ENCODE measurements around the gene H2BK1. TPM values are rescaled to one million over a fixed set of nuclear protein-coding genes. Genes with fewer than 3 reads are reported as not detected.
A peak's percentile ranks its signal among the peaks of the same experiment; 100 is the strongest.

H2BK1 gene
- total and polyA plus RNA-seq, 7 donors = 0.83 TPM; not detected in 6

DNA sequence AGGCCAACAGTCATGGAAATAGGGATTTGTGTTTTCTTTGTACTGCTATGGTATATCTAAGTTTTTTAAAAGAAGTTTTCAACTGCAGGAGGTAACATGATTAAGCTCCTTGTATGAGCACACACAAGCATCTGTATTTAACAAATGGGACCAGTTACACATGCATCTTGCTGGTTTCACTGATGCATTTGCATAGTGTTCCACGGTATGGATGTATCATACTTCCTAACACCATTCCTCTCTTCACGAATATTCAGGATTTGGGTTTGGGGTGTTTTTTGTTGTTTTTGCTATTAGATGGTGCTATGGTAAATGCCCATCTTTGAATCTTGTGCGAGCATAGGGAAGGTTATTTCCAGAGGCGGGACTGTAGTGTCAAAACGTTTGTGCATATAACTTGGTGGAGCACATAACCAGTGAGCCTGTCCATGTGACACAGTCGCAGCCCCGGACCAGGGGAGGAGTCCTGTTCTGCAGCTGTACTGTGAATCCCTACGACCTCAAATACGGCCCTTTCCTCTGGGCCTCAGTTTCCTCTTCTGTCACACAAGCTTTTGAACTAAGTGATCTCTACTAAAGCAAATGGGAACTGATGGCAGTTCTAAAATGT is 1.9 kb downstream of the H2BK1 start:
- Histone ChIP-seq H3K27ac (no peak overlapping the region), H3K27me3 (ENCODE audit: insufficient read depth in 3 of 3, low read length in 2 of 3) (peaks cover 0 to 16% (median 14%) of the 10 kb centered on the region in 3 donors), H3K9me3 (no peaks in the 10 kb centered on the region), H3K36me3 (ENCODE audit: insufficient read depth in 1 of 2, low read depth in 1 of 2) (peaks cover 5 to 23% of the 10 kb centered on the region in 2 donors), H3K4me1 (no peaks in the 10 kb centered on the region), H3K4me3 (no peak overlapping the region)
- ATAC-seq (no peak), DNase-seq (no peak)
- no peak for TF ChIP-seq CTCF (IDR thresholded peaks at IDR 0.05)
- 57 to 68% (median 61%) methylated on average over 9 of the region's 9 CpGs for WGBS, 3 donors
- intact Hi-C loops (cut with DNase I) = no loop called here

GRCh38 chr7:151207804-151208203 is 2.5 kb downstream of the H2BK1 start:
- H3K27me3 ChIP-seq (ENCODE audit: insufficient read depth in 3 of 3, low read length in 2 of 3) = peaks cover 0 to 16% (median 14%) of the 10 kb centered on the region in 3 donors
- peak in 2 of 4 donors; percentile 15 to 18 for ATAC-seq
- H3K36me3 ChIP-seq (ENCODE audit: insufficient read depth in 1 of 2, low read depth in 1 of 2) = peaks cover 4 to 18% of the 10 kb centered on the region in 2 donors
- no peak overlapping the region for H3K27ac ChIP-seq
- TF ChIP-seq CTCF (IDR thresholded peaks at IDR 0.05) = no peak
- H3K9me3 ChIP-seq = no peaks in the 10 kb centered on the region
- 19 to 36% (median 24%) methylated on average over 12 of the region's 12 CpGs for WGBS, 3 donors
- intact Hi-C loops (cut with DNase I) = no loop called here
- no peak overlapping the region for H3K4me3 ChIP-seq
- no peaks in the 10 kb centered on the region for H3K4me1 ChIP-seq
- no peak for DNase-seq

- H3K36me3 ChIP-seq (ENCODE audit: insufficient read depth in 1 of 2, low read depth in 1 of 2) = peaks cover 0 to 14% of the 10 kb centered on the region in 2 donors
- TF ChIP-seq CTCF (IDR thresholded peaks at IDR 0.05) = no peak
- 58 to 68% (median 61%) methylated on average over 9 of the region's 9 CpGs for WGBS, 3 donors
- no peak overlapping the region for H3K27ac ChIP-seq
- DNase-seq (no peak), ATAC-seq (no peak)
- H3K27me3 ChIP-seq (ENCODE audit: insufficient read depth in 3 of 3, low read length in 2 of 3) = peaks cover 0 to 16% (median 14%) of the 10 kb centered on the region in 3 donors
- no peaks in the 10 kb centered on the region for H3K9me3 ChIP-seq
- intact Hi-C loops (cut with DNase I) = no loop called here
- no peak overlapping the region for H3K4me3 ChIP-seq
- no peaks in the 10 kb centered on the region for H3K4me1 ChIP-seq
Observed at GRCh38 chr7:151207315-151207714, 3.0 kb downstream of the H2BK1 start.

GRCh38 chr7:151206914-151207313 is 3.4 kb downstream of the H2BK1 start:
- ATAC-seq (no peak), DNase-seq (no peak)
- Histone ChIP-seq H3K36me3 (ENCODE audit: insufficient read depth in 1 of 2, low read depth in 1 of 2) (peaks cover 0 to 10% of the 10 kb centered on the region in 2 donors), H3K27me3 (ENCODE audit: insufficient read depth in 3 of 3, low read length in 2 of 3) (peaks cover 0 to 16% (median 14%) of the 10 kb centered on the region in 3 donors), H3K9me3 (no peaks in the 10 kb centered on the region), H3K4me3 (no peak overlapping the region), H3K27ac (no peak overlapping the region), H3K4me1 (no peaks in the 10 kb centered on the region)
- WGBS, 3 donors = 64 to 71% (median 70%) methylated on average over 9 of the region's 9 CpGs
- TF ChIP-seq CTCF (IDR thresholded peaks at IDR 0.05) = no peak
- intact Hi-C loops (cut with DNase I) = no loop called here

- intact Hi-C loops (cut with DNase I) = no loop called here
- WGBS, 3 donors = 66 to 68% (median 66%) methylated on average over 6 of the region's 6 CpGs
- ATAC-seq (no peak), DNase-seq (no peak)
- Histone ChIP-seq H3K27me3 (ENCODE audit: insufficient read depth in 3 of 3, low read length in 2 of 3) (peaks cover 0 to 17% (median 16%) of the 10 kb centered on the region in 3 donors), H3K4me1 (no peaks in the 10 kb centered on the region), H3K27ac (no peak overlapping the region), H3K9me3 (no peaks in the 10 kb centered on the region), H3K36me3 (ENCODE audit: insufficient read depth in 1 of 2, low read depth in 1 of 2) (peaks cover 0 to under 1% of the 10 kb centered on the region in 2 donors), H3K4me3 (no peak overlapping the region)
- no peak for TF ChIP-seq CTCF (IDR thresholded peaks at IDR 0.05)
Observed at GRCh38 chr7:151205730-151206129, 4.6 kb downstream of the H2BK1 start.

All from psoas muscle (tissue), 8 donors.